ENCODE measurements around the gene MICAL2.

MICAL2 gene

GRCh38 chr11:12209096-12209495 is 98.7 kb downstream of the MICAL2 start:
- DNase-seq (ENCODE audit: low read depth): no peak

- DNase-seq (ENCODE audit: low read depth): no peak
Measured at GRCh38 chr11:12210200-12210599, 99.8 kb downstream of the MICAL2 start.

DNA sequence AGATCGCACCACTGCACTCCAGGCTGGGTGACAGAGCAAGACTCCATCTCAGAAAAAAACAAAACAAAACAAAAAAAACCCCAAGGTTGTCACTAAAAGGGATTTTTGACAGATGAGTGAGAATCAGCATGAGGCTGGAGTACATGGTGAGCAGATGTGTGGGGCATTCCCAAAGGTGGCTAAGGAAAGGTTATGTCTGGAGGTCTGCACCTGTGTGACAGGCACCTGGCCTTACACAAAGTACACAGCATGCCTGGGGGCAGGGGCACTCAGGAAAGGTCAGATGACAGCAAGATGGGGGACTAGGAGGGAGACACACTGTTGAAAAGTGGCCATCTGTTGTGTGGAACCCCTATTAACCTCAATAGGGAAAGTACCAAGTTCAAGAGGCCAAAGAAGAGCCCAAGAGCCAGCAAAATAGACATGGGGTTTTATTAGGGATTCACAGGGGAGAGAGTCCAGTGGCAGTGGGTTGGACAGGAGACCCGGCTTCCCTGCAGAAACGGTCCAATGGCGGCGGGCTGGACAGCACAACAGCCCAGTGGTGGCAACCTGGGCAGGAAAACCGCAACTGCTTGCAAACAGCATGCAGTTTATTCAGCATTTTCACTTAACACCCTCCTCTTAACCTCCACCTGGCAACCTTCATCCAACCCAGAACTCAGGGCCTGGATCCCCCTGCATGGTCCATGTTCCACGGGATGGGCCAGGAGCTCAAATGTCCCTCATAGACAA is 101.1 kb downstream of the MICAL2 start:
- no peak for DNase-seq (ENCODE audit: low read depth)

- no peak for DNase-seq (ENCODE audit: low read depth)
Measured at GRCh38 chr11:12212174-12212820, 101.9 kb downstream of the MICAL2 start.

DNA sequence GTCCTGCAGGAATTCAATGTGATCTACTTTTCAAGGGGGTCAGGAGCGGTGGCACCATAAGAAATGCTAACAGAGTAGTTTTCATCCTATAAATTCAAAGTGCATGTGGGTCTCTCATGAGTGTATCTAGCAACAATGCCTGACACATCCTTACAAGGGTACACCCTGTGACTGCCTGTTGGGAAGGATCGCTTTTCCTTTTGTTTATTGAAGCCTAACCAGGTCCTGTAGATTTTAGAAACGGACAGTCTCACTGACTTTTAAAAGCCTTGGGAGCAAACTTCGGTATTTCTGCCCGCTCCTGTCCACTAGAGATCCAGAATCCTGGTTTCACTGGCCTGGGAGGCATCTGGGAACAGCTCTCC is 102.4 kb downstream of the MICAL2 start:
- DNase-seq (ENCODE audit: low read depth): no peak

DNA sequence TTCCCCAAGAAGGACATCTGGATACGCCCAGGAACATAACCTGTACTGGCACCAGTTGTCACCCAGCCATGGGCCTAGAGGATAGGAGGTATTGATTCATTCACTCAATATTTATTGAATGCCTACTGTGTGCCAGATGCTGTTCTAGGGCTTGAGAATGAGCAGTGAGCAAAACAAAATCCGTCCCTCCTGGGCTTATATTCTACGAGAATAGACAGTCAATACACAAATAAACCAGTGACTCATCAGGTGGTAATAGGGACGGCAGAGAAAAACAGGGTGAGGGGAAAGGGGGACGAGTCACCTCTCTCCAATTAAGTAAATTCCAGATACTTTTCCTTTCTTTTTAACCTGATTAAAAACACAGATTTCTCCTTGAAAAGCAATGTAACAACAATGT is 103.5 kb downstream of the MICAL2 start:
- DNase-seq (ENCODE audit: low read depth): no peak

- DNase-seq (ENCODE audit: low read depth): peak; percentile 85
Measured at GRCh38 chr11:12214751-12215150, 104.4 kb downstream of the MICAL2 start.

DNA sequence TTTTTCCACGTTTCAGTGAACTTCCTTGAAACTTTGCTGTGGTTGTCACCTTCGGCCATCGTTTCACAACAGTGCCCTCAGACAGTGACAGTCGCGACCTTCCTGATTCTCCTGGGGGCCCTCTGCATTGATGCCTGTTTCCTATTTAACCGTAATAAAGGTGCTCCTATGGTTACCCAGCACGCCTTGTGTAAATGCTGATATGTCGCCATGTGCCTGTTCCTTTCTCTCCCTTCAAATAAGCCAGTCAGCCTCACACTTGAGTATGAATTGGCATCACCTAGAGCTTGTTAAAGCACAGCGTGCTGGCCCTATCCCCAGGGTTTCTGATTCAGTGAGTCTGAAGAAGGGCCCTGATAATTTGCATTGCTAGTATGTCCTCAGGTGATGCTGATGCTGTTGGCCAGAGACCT is 104.8 kb downstream of the MICAL2 start:
- no peak for DNase-seq (ENCODE audit: low read depth)

- DNase-seq (ENCODE audit: low read depth): no peak
Measured at GRCh38 chr11:12216041-12216451, 105.7 kb downstream of the MICAL2 start.

- DNase-seq (ENCODE audit: low read depth): peak; percentile 48
Measured at GRCh38 chr11:12216671-12217374, 106.4 kb downstream of the MICAL2 start.

GRCh38 chr11:12217879-12218278 is 107.5 kb downstream of the MICAL2 start:
- no peak for DNase-seq (ENCODE audit: low read depth)

- DNase-seq (ENCODE audit: low read depth): no peak
Measured at GRCh38 chr11:12218909-12219308, 108.5 kb downstream of the MICAL2 start.

- no peak for DNase-seq (ENCODE audit: low read depth)
Measured at GRCh38 chr11:12219757-12220156, 109.4 kb downstream of the MICAL2 start.

DNA sequence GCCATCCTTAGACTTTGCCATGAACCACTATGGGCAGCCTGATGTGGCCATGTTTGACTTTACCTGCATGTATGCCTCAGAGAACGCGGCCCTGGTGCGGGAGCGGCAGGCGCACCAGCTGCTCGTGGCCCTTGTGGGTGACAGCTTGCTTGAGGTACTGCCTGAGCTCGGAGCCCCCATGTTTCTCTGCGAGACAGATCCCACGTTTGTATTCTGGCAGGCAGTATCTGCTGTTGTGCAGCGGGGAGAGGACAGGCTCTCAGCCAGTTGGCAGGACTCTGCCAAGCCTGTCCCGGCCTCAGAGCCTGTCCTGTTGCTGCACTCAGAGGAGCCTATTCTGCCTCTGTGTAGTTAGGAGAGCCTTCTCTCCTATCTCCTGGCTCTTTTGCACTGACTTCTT is 109.9 kb downstream of the MICAL2 start:
- no peak for DNase-seq (ENCODE audit: low read depth)

DNA sequence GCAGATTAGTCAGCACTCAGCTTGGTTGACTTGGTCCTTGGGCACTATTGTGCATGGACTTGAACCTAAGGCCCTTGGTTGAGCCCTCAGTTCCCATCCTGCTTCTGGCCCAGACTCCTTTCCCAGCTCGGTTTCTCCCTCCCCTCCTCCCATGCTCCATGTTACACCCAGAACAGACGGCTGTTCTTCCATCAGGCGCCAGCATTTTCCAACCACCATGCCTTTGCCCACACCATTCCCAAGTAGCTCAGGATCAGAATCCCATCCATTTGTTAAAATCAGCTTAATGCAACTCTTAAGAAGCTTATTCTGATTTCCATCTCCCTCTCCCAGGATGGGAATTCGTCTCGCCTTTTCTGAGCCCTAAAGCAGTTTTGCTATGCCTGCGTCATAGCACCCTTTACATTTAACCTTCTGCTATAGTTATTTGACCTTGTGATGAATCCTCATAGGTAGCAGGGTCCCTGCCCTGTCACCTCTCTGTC is 110.7 kb downstream of the MICAL2 start:
- no peak for DNase-seq (ENCODE audit: low read depth)

DNA sequence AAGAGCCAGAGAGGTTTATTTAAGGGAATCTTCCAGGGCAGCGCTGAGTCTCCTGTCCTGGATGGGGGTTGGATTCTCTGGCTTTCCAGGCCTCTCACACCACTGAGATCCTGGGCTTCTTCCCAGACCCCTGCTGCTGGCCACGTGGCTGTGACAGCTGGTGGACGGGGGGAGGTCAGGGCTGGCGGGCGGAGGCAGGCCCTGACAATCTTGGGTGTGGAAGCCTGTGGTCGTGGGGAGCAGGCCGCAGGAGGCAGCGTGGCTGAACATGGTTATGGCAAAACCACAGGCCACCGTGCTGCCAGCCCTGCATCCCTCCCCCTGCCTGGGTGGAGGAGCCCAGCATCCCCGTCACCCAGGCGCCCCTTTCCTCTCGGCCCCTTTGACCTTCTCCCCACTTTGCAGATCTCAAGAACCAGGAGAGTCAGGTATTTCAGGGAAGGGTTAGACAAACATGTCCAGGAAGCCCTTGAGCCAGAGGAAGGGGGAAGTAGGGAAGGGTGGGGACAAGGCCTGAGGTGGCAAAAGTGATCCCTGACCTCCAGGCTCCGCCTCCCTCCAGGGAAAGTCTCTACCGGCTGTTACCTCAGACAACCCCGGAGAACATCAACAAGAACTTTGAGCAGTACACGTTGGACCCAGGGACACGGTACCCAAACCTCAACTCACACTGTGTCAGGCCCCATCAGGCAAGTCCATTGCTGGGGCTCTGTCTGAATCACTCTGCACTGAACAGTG is 111.8 kb downstream of the MICAL2 start:
- DNase-seq (ENCODE audit: low read depth): no peak

- DNase-seq (ENCODE audit: low read depth): no peak
Measured at GRCh38 chr11:12223771-12224536, 113.6 kb downstream of the MICAL2 start.

DNA sequence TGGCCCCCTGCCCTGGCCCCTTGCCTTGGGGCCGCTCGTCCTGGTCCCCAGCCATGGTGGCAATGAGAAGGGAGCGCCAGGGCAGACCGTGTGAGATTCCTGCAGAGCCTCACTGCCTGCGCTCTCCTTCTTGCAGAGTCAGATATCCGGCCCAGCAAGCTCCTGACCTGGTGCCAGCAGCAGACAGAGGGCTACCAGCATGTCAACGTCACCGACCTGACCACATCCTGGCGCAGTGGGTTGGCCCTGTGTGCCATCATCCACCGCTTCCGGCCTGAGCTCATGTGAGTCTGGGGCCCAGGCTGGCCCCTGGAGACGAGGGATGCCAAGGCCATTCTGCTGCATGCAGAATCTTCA is 114.1 kb downstream of the MICAL2 start:
- peak; percentile 81 for DNase-seq (ENCODE audit: low read depth)

DNA sequence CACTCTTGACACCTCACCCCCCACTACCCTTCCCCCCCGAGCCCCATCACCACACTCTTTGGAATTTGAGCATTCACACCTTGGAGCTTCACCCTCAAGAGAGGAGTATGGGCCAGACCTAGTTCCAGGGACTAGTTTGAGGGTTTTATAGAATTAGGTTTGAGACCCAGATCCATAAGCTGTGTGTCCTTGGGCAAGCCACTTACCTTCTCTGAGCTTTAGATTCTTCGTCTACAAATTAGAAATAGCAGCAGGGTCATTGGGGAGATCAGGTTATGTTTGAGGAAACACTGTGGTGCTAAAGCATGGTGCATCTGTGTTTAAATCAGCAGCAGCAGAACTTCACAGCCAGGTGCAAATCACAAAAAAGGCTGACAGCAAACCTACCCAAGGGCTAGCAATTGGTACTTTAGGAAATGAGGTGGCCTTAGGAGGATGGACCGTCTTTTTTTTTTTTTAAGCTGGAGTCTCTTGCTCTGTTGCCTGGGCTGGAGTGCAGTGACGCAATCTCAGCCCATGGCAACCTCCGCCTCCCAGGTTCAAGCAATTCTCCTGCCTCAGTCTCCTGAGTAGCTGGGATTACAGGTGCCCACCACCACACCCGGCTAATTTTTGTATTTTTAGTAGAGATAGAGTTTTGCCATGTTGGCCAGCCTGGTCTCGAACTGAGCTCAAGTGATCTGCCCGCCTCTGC is 114.8 kb downstream of the MICAL2 start:
- no peak for DNase-seq (ENCODE audit: low read depth)

DNA sequence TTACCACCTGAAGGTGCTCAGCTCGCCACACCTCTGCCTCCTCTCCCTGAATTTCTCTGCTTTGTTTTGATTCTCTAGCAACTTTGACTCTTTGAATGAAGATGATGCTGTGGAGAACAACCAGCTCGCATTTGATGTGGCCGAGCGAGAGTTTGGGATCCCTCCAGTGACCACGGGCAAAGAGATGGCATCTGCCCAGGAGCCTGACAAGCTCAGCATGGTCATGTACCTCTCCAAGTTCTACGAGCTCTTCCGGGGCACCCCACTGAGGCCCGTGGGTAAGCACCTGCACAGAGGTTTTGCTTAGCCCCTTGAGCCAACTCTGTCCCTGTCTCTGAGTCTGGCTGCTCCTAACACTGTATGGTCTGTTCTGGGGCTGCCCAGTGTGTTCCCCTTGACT is 115.7 kb downstream of the MICAL2 start:
- no peak for DNase-seq (ENCODE audit: low read depth)

All from iris pigment epithelial cell (primary cell).